Peyer's patch (tissue), 4 donors: Measurements from ENCODE around the gene DNAJC7. TPM values are rescaled to one million over a fixed set of nuclear protein-coding genes. Genes with fewer than 3 reads are reported as not detected.
"Not testable (repeated sequence)": the region's sequence is repeated elsewhere in the genome, so short reads cannot be mapped to it uniquely, and the experiment has no call there.

Experiments
- DNase-seq, 3 donors: peaks; one replicate each; pipeline ENCODE4 v3.0.0-alpha.2; 2017 to 2019
- H3K27ac ChIP-seq, 4 donors: fragments of 200-600 bp; sonication (generic); one replicate each; pipeline ENCODE4 v1.5.1; 2016 to 2019
- H3K27me3 ChIP-seq, 2 donors: fragments of 200-600 bp; sonication (generic); one replicate each; pipeline ENCODE4 v1.5.1; 2019
- H3K36me3 ChIP-seq, 3 donors: fragments of 200-600 bp; sonication (generic); one replicate each; pipeline ENCODE4 v1.5.1; 2016 to 2019
- H3K4me1 ChIP-seq, 4 donors: fragments of 200-600 bp; sonication (generic); one replicate each; pipeline ENCODE4 v1.5.1; 2016 to 2019
- H3K4me3 ChIP-seq, 4 donors: fragments of 200-600 bp; sonication (generic); 1 replicate in 3 of 4; 2 replicates in 1 of 4; pipeline ENCODE4 v1.5.1; 2016 to 2019; ENCODE audit warnings: mild to moderate bottlenecking in 1 of 4
- H3K9me3 ChIP-seq, 4 donors: fragments of 200-600 bp; sonication (generic); one replicate each; pipeline ENCODE4 v1.5.1; 2016 to 2019; ENCODE audit warnings: mild to moderate bottlenecking in 1 of 4
- CTCF ChIP-seq, 6 experiments: fragments of 450-650 bp in 4 of 6; fragments of 200-600 bp in 2 of 6; sonication (generic) in 1 of 6; IDR thresholded peaks; one replicate each; pipeline ENCODE4 v1.5.1; 2017 to 2019; ENCODE audit warnings: antibody characterized with exemption in 6 of 6, mild to moderate bottlenecking in 3 of 6, moderate library complexity in 1 of 6
- POLR2A ChIP-seq, 2 donors: fragments of 450-650 bp; IDR thresholded peaks; one replicate each; pipeline ENCODE4 v1.5.1; 2017; ENCODE audit warnings: antibody characterized with exemption in 2 of 2, mild to moderate bottlenecking in 2 of 2, moderate library complexity in 2 of 2
- total RNA-seq, 4 donors: library from RNA; depleted of rRNA; stranded (reverse); fragments of >200 nt; gene quantifications; one replicate each; pipeline ENCODE4 v1.1.0, GENCODE V29; 2016

DNAJC7 gene
- total RNA-seq, 4 donors from 2014 or later: 51.0 to 80.9 (median 70.7) TPM

GRCh38 chr17:42018339-42018738 lies 1.1 kb upstream of the DNAJC7 start:
- Histone ChIP-seq H3K27ac (peak overlapping the region in 3 of 4 donors; percentile 86 to 91 (median 89)), H3K27me3 (no peaks in the 10 kb centered on the region), H3K4me3 (peak overlapping the region in 2 of 4 donors; percentile 76 to 86), H3K4me1 (peaks cover 0 to 49% (median 6%) of the 10 kb centered on the region in 4 donors), H3K36me3 (peaks cover 0 to 14% (median 0%) of the 10 kb centered on the region in 3 donors), H3K9me3 (no peaks in the 10 kb centered on the region)
- TF ChIP-seq POLR2A (IDR thresholded peaks at IDR 0.05): no peak
- no peak for TF ChIP-seq CTCF (IDR thresholded peaks at IDR 0.05)
- no peak for DNase-seq

- TF ChIP-seq CTCF (IDR thresholded peaks at IDR 0.05) (no peak), POLR2A (IDR thresholded peaks at IDR 0.05) (no peak)
- H3K4me1 ChIP-seq: peaks cover 0 to 54% (median 6%) of the 10 kb centered on the region in 4 donors
- peak overlapping the region; percentile 86 to 96 (median 90) for H3K27ac ChIP-seq
Observed at GRCh38 chr17:42017866-42018200, 594 bp upstream of the DNAJC7 start.

GRCh38 chr17:42016411-42016831 lies 818 bp downstream of the DNAJC7 start:
- DNase-seq: no peak
- Histone ChIP-seq H3K27ac (peak overlapping the region; percentile 86 to 96 (median 90)), H3K4me3 (peak overlapping the region; percentile 76 to 86 (median 84)), H3K4me1 (peaks cover 0 to 65% (median 6%) of the 10 kb centered on the region in 4 donors), H3K27me3 (no peaks in the 10 kb centered on the region), H3K36me3 (no peaks in the 10 kb centered on the region), H3K9me3 (no peaks in the 10 kb centered on the region)
- no peak for TF ChIP-seq CTCF (IDR thresholded peaks at IDR 0.05)
- peak in 1 of 2 donors; percentile 25 for TF ChIP-seq POLR2A (IDR thresholded peaks at IDR 0.05)

More at GRCh38 chr17:42017866-42018200, 594 bp upstream of the DNAJC7 start:
- peak in 1 of 3 donors; percentile 58 for DNase-seq
- Histone ChIP-seq H3K36me3 (peaks cover 0 to 9% (median 0%) of the 10 kb centered on the region in 3 donors), H3K27me3 (no peaks in the 10 kb centered on the region), H3K4me3 (peak overlapping the region; percentile 76 to 86 (median 84)), H3K9me3 (no peaks in the 10 kb centered on the region)

GRCh38 chr17:42013740-42014139 lies 3.5 kb downstream of the DNAJC7 start:
- H3K27ac ChIP-seq, H3K27me3 ChIP-seq, H3K9me3 ChIP-seq, H3K4me3 ChIP-seq, H3K36me3 ChIP-seq, DNase-seq: not testable (repeated sequence)
- peaks cover 0 to 63% (median 3%) of the 10 kb centered on the region in 4 donors for H3K4me1 ChIP-seq

GRCh38 chr17:42012363-42012762 lies 4.9 kb downstream of the DNAJC7 start:
- H3K36me3 ChIP-seq, DNase-seq, H3K27ac ChIP-seq, H3K4me3 ChIP-seq, H3K27me3 ChIP-seq, H3K9me3 ChIP-seq: not testable (repeated sequence)
- H3K4me1 ChIP-seq: peaks cover 0 to 56% (median 3%) of the 10 kb centered on the region in 4 donors

GRCh38 chr17:42010898-42011516 lies 6.2 kb downstream of the DNAJC7 start:
- peaks cover 0 to 4% (median 0%) of the 10 kb centered on the region in 3 donors for H3K36me3 ChIP-seq
- no peak overlapping the region for H3K27ac ChIP-seq
- H3K4me1 ChIP-seq: peaks cover 0 to 51% (median 1%) of the 10 kb centered on the region in 4 donors

GRCh38 chr17:42010266-42010680 lies 7.0 kb downstream of the DNAJC7 start:
- not testable (repeated sequence) for DNase-seq, H3K36me3 ChIP-seq, H3K9me3 ChIP-seq, H3K27ac ChIP-seq, H3K4me3 ChIP-seq, H3K27me3 ChIP-seq
- H3K4me1 ChIP-seq: peaks cover 0 to 44% (median 0%) of the 10 kb centered on the region in 4 donors

More at GRCh38 chr17:42010898-42011516, 6.2 kb downstream of the DNAJC7 start:
- Histone ChIP-seq H3K4me3 (no peak overlapping the region), H3K9me3 (no peaks in the 10 kb centered on the region), H3K27me3 (no peaks in the 10 kb centered on the region)
- TF ChIP-seq CTCF (IDR thresholded peaks at IDR 0.05): no peak
- TF ChIP-seq POLR2A (IDR thresholded peaks at IDR 0.05): no peak
- DNase-seq: no peak
